Measurements from ENCODE around the gene TRAPPC14.

TRAPPC14 gene

DNA sequence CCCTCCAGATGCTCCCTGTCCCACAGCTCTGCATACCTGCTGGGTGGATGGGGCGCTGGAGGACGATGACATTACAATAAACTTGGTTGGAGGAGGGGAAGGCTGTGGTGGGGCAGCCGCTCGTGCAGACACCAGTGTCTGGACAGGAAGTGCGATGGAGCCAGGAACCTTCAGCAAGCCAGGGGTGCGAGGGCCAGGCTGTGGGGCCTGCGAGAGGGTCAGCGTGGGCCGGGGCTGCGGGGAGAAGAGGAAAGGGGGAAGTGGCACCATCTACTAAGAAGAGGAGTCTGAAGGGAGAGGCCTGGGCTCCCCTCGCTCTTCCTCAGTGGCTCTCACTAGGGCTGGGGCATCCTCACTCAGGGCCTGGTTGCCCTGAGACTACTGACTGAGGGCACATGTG lies 50.6 kb downstream of the TRAPPC14 start:
- TF ChIP-seq ZNF23 (tag by site-specific recombination; IDR thresholded peaks at IDR 0.05; ENCODE audit: borderline replicate concordance) (no peak), ZSCAN16 (tag by site-specific recombination; IDR thresholded peaks at IDR 0.05) (no peak), OSR2 (tag by site-specific recombination; IDR thresholded peaks at IDR 0.05) (no peak), ZNF10 (tag by site-specific recombination; IDR thresholded peaks at IDR 0.05) (no peak), ZNF596 (tag by site-specific recombination; IDR thresholded peaks at IDR 0.05) (no peak)
- TF ChIP-seq, protein P1, sequence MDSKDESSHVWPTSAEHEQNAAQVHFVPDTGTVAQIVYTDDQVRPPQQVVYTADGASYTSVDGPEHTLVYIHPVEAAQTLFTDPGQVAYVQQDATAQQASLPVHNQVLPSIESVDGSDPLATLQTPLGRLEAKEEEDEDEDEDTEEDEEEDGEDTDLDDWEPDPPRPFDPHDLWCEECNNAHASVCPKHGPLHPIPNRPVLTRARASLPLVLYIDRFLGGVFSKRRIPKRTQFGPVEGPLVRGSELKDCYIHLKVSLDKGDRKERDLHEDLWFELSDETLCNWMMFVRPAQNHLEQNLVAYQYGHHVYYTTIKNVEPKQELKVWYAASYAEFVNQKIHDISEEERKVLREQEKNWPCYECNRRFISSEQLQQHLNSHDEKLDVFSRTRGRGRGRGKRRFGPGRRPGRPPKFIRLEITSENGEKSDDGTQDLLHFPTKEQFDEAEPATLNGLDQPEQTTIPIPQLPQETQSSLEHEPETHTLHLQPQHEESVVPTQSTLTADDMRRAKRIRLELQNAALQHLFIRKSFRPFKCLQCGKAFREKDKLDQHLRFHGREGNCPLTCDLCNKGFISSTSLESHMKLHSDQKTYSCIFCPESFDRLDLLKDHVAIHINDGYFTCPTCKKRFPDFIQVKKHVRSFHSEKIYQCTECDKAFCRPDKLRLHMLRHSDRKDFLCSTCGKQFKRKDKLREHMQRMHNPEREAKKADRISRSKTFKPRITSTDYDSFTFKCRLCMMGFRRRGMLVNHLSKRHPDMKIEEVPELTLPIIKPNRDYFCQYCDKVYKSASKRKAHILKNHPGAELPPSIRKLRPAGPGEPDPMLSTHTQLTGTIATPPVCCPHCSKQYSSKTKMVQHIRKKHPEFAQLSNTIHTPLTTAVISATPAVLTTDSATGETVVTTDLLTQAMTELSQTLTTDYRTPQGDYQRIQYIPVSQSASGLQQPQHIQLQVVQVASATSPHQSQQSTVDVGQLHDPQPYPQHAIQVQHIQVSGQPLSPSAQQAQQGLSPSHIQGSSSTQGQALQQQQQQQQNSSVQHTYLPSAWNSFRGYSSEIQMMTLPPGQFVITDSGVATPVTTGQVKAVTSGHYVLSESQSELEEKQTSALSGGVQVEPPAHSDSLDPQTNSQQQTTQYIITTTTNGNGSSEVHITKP (tag by site-specific recombination; IDR thresholded peaks at IDR 0.05): 0 out of 2 replicates have a peak, but pooled peaks have one; percentile 16
- no peaks in the 10 kb centered on the region for H3K9me3 ChIP-seq (ENCODE audit: control insufficient read depth, insufficient read depth, low read depth, low read length)
- peaks cover 27 to 79% of the 10 kb centered on the region in 2 experiments for H3K36me3 ChIP-seq (ENCODE audit: control insufficient read depth in 2 of 2, insufficient read depth in 1 of 2, low read length in 2 of 2)
- H3K4me1 ChIP-seq (ENCODE audit: control insufficient read depth, insufficient read depth, low read length): no peaks in the 10 kb centered on the region
- ChIA-PET POLR2A (no interaction called here), CTCF (interaction anchor here (0.5 kb wide), 1 partner anchor 22 kb away, joined by 4 read pairs; no protein-coding TSS in a partner anchor)
- no peak overlapping the region for H3K4me3 ChIP-seq (ENCODE audit: low read depth, low read length)
- no peak overlapping the region for H3K27ac ChIP-seq (ENCODE audit: extremely low read depth, low read depth, low read length)

DNA sequence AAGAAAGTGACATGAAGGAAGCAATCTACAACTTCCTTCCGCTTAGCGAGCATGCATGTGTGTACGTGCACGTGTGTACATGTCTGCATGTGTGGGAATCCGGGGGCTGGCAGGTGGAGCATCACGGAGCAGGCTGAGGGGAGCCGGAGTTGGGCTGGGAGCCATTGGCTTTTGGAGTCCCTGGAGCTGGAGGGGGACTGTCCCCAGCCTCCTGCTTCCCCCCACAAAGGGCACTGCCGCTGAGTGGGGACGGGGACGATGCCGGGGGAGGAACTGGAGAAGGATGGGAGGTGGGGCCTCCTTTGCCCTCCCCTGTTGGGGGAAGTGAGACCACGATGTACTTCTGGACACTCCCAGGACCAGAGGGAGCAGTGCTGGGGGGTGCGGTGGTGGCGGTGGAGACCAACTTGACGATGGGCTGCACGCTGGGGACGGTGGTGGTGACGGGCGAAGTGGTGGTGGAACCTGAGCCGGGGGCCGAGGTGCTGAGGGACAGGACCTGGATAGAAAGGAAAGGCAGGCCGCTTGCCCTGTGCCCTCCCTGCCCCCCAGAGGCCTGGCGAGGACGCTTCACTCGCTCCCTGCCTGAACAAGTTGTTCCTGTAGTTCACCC lies 51.3 kb downstream of the TRAPPC14 start:
- ChIA-PET POLR2A (no interaction called here), CTCF (no interaction called here)
- no peaks in the 10 kb centered on the region for H3K4me1 ChIP-seq (ENCODE audit: control insufficient read depth, insufficient read depth, low read length)
- H3K9me3 ChIP-seq (ENCODE audit: control insufficient read depth, insufficient read depth, low read depth, low read length): no peaks in the 10 kb centered on the region
- H3K36me3 ChIP-seq (ENCODE audit: control insufficient read depth in 2 of 2, insufficient read depth in 1 of 2, low read length in 2 of 2): peaks cover 21 to 75% of the 10 kb centered on the region in 2 experiments
- H3K4me3 ChIP-seq (ENCODE audit: low read depth, low read length): no peak overlapping the region
- no peak overlapping the region for H3K27ac ChIP-seq (ENCODE audit: extremely low read depth, low read depth, low read length)
- no peak for TF ChIP-seq ZNF138 (tag by site-specific recombination; IDR thresholded peaks at IDR 0.05; ENCODE audit: borderline replicate concordance)
- TF ChIP-seq TCF7L2 (IDR thresholded peaks at IDR 0.05; ENCODE audit: borderline replicate concordance, low read depth, low read length): no peak
- no peak for TF ChIP-seq ZNF571 (tag by site-specific recombination; IDR thresholded peaks at IDR 0.05)

DNA sequence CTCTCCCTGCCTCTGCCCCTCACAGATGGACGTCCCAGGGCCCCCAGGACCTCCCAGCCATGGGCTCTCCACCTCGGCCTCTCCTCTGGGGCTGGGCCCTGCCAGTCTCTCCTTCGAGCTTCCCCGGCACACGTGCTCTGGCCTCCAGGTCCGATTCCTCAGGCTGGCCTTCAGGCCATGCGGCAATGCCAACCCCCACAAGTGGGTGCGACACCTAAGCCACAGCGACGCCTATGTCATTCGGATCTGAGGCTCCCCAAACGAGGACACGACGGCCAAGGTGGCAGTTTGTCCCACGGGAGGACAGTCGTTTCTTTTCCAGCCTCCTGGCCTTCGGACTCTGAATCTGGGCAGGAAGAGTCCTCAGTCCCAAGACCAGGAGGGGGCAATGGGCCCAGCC lies 51.9 kb downstream of the TRAPPC14 start:
- ChIA-PET POLR2A (no interaction called here), CTCF (no interaction called here)
- H3K9me3 ChIP-seq (ENCODE audit: control insufficient read depth, insufficient read depth, low read depth, low read length): no peaks in the 10 kb centered on the region
- TF ChIP-seq, protein P2, sequence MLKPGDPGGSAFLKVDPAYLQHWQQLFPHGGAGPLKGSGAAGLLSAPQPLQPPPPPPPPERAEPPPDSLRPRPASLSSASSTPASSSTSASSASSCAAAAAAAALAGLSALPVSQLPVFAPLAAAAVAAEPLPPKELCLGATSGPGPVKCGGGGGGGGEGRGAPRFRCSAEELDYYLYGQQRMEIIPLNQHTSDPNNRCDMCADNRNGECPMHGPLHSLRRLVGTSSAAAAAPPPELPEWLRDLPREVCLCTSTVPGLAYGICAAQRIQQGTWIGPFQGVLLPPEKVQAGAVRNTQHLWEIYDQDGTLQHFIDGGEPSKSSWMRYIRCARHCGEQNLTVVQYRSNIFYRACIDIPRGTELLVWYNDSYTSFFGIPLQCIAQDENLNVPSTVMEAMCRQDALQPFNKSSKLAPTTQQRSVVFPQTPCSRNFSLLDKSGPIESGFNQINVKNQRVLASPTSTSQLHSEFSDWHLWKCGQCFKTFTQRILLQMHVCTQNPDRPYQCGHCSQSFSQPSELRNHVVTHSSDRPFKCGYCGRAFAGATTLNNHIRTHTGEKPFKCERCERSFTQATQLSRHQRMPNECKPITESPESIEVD (tag by site-specific recombination; IDR thresholded peaks at IDR 0.05): no peak
- no peak for TF ChIP-seq GLIS2 (tag by site-specific recombination; IDR thresholded peaks at IDR 0.05)
- H3K4me1 ChIP-seq (ENCODE audit: control insufficient read depth, insufficient read depth, low read length): no peaks in the 10 kb centered on the region
- H3K27ac ChIP-seq (ENCODE audit: extremely low read depth, low read depth, low read length): no peak overlapping the region
- peaks cover 20 to 69% of the 10 kb centered on the region in 2 experiments for H3K36me3 ChIP-seq (ENCODE audit: control insufficient read depth in 2 of 2, insufficient read depth in 1 of 2, low read length in 2 of 2)
- H3K4me3 ChIP-seq (ENCODE audit: low read depth, low read length): no peak overlapping the region

DNA sequence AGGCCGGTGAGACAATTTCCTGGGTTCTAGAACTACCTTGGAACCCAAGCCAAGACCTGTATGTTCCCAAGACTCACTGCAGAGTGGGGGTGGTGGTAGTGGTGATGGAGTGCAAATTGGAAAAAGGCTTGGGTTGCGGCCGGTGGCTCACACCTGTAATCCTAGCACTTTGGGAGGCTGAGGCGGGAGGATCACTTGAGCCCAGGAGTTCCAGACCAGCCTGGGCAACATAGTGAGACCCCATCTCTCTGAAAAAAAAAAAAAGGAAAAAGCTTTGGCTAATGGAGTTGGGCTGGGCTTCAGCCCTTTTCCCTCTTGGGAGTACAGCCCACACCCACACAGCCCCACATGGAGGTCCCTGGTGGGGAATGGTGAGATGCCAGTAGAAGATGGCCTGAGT lies 53.0 kb downstream of the TRAPPC14 start:
- H3K27ac ChIP-seq (ENCODE audit: extremely low read depth, low read depth, low read length): no peak overlapping the region
- H3K36me3 ChIP-seq (ENCODE audit: control insufficient read depth in 2 of 2, insufficient read depth in 1 of 2, low read length in 2 of 2): peaks cover 16 to 60% of the 10 kb centered on the region in 2 experiments
- no peak overlapping the region for H3K4me3 ChIP-seq (ENCODE audit: low read depth, low read length)
- H3K9me3 ChIP-seq (ENCODE audit: control insufficient read depth, insufficient read depth, low read depth, low read length): no peaks in the 10 kb centered on the region
- no peaks in the 10 kb centered on the region for H3K4me1 ChIP-seq (ENCODE audit: control insufficient read depth, insufficient read depth, low read length)
- TF ChIP-seq ZNF777 (tag by site-specific recombination; IDR thresholded peaks at IDR 0.05; ENCODE audit: borderline replicate concordance) (no peak), ZBTB8A (tag by site-specific recombination; IDR thresholded peaks at IDR 0.05) (no peak), ZNF121 (tag by site-specific recombination; IDR thresholded peaks at IDR 0.05) (peak; percentile 84), TCF7L2 (IDR thresholded peaks at IDR 0.05; ENCODE audit: borderline replicate concordance, low read depth, low read length) (no peak), ZNF423 (tag by site-specific recombination; IDR thresholded peaks at IDR 0.05) (no peak)
- TF ChIP-seq, protein P3, sequence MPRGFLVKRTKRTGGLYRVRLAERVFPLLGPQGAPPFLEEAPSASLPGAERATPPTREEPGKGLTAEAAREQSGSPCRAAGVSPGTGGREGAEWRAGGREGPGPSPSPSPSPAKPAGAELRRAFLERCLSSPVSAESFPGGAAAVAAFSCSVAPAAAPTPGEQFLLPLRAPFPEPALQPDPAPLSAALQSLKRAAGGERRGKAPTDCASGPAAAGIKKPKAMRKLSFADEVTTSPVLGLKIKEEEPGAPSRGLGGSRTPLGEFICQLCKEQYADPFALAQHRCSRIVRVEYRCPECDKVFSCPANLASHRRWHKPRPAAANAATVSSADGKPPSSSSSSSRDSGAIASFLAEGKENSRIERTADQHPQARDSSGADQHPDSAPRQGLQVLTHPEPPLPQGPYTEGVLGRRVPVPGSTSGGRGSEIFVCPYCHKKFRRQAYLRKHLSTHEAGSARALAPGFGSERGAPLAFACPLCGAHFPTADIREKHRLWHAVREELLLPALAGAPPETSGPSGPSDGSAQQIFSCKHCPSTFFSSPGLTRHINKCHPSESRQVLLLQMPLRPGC (tag by site-specific recombination; IDR thresholded peaks at IDR 0.05): no peak
- TF ChIP-seq, protein P4, sequence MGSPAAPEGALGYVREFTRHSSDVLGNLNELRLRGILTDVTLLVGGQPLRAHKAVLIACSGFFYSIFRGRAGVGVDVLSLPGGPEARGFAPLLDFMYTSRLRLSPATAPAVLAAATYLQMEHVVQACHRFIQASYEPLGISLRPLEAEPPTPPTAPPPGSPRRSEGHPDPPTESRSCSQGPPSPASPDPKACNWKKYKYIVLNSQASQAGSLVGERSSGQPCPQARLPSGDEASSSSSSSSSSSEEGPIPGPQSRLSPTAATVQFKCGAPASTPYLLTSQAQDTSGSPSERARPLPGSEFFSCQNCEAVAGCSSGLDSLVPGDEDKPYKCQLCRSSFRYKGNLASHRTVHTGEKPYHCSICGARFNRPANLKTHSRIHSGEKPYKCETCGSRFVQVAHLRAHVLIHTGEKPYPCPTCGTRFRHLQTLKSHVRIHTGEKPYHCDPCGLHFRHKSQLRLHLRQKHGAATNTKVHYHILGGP (tag by site-specific recombination; IDR thresholded peaks at IDR 0.05): no peak
- POLR2A ChIA-PET: no interaction called here
- CTCF ChIA-PET: no interaction called here

Measured in HEK293 (cell line).